Inferior parietal cortex (tissue), 1 donor: ENCODE data around the gene SLC44A1.
"Not testable (repeated sequence)": the region's sequence is repeated elsewhere in the genome, so short reads cannot be mapped to it uniquely, and the experiment has no call there.

Experiments
- DNase-seq: peaks from one replicate; pipeline ENCODE4 v3.0.0-alpha.2; 2016; ENCODE audit errors: extremely low spot score

SLC44A1 gene

DNA sequence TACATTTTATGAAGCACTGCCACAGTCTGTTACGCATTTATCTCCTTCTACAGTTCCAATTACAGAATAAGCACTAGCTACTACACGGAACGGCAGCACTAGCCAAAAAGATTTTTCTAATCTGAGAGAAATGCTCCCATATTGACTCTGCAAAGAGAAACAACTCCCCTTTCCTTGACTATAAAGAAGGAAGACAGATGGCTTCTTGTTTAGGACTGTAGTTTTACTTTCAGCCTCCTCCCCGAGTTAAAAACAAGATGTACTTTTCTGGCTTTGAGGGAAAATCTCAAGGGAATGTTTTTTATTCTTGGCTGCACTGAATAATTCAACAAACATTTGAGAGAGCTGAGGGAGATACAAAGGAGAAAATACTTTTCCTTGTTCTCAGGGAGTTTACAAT is 1.9 kb upstream of the SLC44A1 start:
- peak; percentile 65 for DNase-seq

GRCh38 chr9:105243015-105243686 is 1.3 kb upstream of the SLC44A1 start:
- DNase-seq, result no peak

GRCh38 chr9:105244734-105245028 is 230 bp downstream of the SLC44A1 start:
- DNase-seq, result no peak

- peak; percentile 72 for DNase-seq
These were observed 809 bp downstream of the SLC44A1 start for GRCh38 chr9:105245029-105245890.

DNA sequence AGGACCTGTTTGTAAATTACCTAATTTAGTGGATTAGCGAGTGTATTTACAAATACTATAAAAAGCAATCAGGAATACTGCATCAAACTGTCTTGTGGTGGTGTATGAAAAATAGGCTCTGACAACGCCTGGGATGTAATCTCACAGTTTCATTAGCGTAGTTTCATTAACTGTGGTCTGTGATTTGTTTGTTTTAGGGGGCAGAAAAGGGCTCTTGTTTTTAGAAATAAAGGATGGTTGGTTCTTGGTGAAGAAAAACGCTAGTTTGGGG is 1.4 kb downstream of the SLC44A1 start:
- peak; percentile 49 for DNase-seq

- peak; percentile 52 for DNase-seq
These were observed 2.3 kb downstream of the SLC44A1 start for GRCh38 chr9:105246656-105247173.

DNA sequence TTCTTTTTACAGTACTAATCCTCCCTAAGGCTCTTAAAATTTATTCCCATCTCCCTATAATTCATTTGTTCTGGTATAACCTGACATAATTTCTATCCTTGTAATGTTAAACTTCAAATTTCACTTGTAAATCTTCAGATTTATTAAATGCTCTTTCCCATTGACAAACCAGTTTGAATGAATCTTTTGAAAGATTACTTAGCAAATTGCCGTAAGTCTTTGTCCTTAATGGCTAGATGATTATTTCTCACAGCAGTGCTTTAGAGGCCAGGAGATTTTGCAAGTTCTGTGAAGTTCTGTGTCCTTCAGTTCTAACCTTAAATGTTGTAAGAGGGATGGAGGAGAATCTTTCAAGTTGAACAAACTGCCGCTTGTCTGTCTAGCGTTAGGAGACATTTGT is 4.2 kb downstream of the SLC44A1 start:
- no peak for DNase-seq

DNA sequence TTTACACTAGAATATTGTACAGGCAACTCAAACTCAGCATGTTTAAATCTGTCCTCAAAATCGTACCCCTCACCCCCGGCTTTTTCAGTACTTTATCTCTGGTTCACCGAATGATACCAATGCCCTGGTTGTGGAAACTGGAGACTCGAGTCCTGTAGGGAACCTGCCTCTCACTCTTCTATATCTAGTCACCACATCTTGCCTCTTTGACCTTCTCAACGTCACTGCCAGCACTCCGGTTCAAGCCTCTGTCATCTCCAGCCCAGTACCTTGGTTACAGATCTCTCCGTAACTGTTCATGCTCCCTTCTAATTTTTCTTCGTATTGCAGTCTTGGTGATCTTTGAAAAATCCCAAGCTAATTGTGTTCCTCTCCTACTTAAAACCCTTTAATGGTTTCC is 6.7 kb downstream of the SLC44A1 start:
- no peak for DNase-seq

- no peak for DNase-seq
These were observed 7.4 kb downstream of the SLC44A1 start for GRCh38 chr9:105251733-105252404.

DNA sequence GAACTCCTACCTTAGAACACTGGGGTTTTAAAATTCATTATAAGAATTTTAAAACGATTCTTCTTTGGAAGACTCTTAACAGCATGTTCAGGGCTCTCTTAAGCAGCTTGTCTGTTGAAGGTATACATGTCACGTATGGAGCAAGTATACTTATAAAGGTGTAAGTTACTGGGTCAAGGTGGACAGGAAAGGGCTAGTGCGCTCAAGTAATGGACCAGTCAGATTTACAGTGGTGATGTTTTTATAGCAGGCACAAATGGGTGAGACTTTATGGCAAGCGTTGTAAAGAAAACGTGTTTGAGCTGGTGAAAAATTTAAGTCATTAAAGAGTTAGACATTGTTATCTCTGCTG is 7.9 kb downstream of the SLC44A1 start:
- DNase-seq, result no peak

GRCh38 chr9:105254226-105254625 is 9.8 kb downstream of the SLC44A1 start:
- DNase-seq, result no peak

DNA sequence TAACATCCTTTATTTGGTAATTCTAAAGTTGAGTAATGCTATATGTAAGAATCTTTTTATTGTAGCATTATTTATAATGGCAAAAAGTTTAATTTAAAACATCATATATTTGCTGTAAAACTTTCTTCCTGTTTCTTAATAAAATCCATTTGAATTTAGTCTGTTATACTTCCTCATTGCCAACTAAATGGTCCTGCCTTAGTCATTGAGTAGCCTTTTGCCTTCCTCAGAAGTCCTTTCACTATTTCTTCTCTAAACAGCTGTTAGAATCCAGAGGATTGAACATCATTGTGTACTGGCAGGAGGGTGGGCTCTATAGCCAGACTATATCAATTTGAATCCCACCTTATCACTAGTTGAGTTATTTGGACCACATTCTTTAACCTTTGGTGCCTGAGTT is 11.0 kb downstream of the SLC44A1 start:
- no peak for DNase-seq

DNA sequence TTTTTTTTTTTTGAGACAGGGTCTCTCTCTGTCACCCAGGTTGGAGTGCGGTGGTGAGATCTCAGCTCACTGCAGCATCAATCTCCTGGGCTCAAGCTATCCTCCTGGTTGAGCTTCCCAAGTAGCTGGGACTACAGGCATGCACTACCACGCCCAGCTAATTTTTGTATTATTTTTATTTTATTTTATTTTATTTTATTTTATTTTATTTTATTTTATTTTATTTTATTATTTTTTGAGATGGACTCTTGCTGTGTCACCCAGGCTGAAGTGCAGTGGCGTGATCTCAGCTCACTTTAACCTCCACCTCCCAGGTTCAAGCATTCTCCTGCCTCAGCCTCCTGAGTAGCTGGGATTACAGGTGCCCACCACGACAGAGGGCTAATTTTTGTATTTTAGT is 12.1 kb downstream of the SLC44A1 start:
- not testable (repeated sequence) for DNase-seq

DNA sequence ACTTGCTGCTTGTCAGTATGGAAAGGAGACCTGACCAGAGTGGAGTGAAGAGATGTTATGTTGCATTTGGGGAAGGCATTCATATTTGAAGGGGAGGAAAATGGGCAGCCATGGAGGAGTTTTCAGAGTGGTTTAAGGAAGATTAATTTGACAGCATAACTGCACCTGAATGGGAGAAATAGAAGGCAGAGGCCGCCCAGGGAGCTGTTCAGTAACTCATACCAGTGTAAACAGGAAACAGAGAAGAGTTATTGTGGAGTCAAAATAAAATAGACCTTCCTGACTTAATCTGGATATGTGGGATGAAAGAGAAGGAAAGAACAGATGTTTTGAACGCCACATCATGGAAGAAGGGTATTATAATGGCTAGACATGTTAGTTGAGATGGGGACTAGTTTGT is 13.4 kb downstream of the SLC44A1 start:
- no peak for DNase-seq

DNA sequence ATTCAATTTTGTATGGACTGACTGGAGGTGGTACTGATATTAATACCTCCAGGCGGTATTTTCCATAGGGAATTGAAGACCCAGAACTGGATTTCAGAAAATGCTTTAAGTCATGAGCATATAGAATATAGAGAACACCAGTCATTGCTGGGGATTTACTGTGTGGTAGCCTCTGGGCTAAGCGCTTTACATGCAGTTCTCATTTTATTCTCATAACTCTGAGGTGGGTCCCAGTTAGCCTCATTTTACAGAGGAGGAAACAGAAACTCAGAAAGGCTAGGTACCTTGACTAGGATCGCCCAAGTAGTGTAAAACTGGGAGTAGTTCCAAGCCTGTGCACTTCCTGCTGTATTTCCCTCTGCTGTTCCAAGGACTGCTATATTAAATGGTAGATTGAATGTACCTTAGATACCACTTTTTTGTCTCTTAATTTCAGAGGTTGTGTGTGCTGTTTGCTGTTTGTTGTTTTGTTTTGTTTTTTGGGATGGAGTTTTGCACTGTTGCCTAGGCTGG is 13.8 kb downstream of the SLC44A1 start:
- DNase-seq, result no peak

DNA sequence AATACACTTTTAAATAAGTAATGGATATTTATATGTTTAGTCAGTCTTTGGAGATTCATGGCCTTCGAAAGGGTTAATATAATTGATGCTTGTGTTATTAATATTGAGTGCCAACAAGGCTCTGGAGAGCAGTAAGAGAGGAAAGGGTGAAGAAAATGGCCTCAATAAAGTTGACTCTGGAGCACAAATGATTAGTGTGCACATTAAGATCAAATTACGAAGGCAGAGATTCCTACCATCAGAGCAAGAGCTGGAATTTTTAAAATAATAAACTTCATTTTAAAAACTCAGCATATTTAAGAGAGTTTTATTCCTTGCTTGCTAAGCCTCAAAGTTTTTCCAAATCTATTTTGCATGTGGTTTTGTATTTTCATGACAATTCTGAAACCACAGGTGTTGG is 14.8 kb downstream of the SLC44A1 start:
- DNase-seq, result no peak

DNA sequence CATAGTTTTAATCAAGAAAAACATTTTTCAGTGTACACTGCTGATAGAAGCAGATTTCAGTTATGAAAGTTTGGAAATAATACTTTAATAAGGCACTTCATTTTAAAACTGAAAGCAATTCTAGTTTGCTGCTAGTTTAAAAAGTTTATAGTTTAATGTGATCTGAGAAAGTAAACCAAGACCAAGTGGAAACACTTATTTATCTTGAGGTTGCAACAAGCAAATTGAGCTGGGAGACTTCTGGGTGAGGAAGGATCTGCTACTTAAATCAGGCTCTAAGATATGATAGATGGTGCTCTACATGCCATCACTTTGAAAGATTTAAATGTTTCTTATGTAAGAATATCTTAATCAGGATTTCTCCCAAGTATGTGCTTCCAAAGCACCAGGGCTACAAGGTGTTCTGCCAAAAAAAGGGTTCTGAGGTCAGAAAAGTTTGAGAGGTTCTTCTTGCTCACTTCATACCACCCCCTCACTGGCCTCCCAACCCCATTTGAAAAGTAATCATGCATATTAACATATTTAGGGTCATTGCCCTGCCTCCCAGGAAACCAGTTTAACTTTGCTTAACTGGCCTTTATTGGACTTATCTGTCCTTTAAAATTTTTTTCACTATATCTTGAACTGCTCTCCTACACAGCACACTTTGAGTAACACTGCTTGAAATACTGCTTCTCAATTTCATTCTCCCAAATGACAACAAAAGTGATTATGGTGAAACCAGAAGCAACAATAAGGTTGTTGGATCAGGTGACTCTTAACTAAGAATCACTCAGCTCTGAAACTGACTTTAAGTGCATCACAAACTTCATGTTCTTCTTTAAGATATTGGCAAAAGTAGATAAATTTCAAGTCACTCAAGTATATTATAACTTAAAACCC is 15.5 kb downstream of the SLC44A1 start:
- no peak for DNase-seq

DNA sequence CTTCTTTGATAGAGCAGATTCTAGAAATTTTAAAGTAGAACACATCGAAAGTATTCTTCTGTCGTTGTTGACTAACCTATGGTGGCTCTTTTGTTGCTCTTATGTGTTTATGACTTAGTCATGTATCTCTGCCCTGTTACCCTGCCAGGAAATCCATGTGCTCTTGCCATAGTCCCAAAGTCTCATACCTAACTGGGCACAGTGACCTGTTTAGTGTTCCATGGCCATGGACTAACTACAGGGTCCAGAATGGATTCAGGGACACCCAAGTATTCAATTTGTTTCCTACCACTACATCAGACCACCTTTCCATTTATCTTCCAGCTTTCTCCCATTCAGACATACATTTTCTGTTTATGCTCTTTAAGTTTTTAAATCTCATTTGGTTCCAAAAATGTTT is 18.0 kb downstream of the SLC44A1 start:
- DNase-seq, result no peak

DNA sequence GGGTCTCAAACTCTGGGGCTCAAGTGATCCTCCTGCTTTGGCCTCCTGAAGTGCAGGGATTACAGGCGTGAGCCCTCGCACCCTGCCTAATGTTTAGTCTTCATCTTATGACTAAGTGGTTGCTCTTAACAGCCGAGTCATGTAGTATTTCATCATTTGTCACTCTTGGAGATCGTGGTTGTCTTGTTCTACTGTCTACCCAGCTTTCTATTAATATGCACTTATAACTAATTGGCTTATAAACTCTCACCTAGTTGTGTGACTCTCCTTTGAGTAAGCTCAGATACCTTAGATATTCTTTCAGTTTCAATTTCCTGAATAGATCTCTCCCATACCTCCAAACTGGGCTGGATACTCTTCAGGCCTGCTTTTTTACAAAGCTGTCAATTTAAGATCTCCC is 19.9 kb downstream of the SLC44A1 start:
- no peak for DNase-seq

DNA sequence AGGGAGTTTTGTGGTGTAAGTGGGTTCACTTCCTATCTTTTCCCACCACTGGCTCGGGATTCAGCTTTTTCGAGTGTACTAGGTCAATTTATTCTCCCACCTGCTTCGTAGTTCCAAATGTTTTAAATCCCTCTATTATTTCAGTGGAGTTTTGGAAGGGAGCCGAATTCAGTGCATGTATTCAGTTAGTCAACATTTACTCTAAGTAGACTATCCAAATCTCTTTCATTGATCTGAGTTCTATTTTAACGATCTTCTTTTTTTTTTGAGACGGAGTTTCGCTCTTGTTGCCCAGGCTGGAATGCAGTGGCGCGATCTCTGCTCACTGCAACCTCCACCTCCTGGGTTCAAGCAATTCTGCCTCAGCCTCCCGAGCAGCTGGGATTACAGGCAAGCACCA is 23.8 kb downstream of the SLC44A1 start:
- not testable (repeated sequence) for DNase-seq

DNA sequence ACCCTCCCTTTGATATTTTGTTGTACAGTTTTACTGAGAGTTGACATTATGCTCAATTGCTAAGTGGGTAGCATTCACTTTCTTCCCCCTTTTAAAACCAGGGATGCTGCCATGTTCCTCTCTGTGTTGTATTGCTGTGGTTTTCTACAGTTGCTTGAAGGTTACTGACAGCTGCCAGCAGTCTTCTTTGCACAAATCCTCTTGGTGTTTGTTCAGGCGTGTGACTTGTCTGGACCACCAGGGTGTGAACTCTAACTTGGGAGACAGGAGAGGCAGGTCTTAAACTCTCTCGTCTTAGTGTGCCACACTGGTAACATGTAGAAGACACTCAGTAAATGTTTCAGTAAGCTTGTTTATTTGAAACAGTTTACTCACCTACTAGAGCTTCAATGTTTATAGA is 25.1 kb downstream of the SLC44A1 start:
- DNase-seq, result no peak

DNA sequence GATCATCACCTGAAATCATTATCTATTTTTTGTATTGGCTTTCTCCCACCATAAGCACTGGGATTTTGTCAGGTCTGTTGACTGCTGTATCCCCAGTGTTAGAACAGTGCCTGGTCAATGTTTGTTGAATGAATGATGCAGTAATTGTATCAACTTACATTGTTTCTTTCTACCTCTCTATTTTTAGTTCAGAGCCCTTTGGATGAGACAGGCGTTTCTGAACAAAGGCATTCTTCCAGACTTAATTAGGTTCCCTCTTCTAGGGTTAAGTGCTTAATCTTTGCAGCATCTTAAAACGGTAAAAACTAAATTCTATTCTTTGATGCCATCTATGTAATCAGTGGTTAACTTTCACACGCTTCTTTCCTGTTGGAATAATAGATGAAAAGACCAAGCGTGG is 26.3 kb downstream of the SLC44A1 start:
- DNase-seq, result no peak
